ENCODE measurements around the gene FANCC.

DNA sequence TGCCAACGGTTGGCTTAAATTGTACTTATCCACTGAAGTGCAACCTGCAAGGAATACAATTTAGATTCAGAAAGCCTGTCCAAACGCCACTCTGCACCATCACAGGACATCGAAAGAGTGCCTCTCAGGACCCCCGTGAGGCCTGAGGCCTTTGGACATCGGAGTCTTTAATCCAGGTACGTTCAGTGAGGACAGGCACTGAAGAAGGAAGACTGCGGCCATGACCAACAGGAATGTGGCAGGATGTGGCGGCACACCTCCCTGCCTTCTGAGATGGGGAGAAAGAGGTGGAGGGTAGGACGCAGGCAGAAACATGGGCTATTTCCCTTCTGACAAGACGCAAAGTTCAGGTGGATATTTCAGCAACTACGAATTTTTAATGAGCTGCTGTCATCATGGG, 205.8 kb downstream of the FANCC start:
- TF ChIP-seq, protein P1, sequence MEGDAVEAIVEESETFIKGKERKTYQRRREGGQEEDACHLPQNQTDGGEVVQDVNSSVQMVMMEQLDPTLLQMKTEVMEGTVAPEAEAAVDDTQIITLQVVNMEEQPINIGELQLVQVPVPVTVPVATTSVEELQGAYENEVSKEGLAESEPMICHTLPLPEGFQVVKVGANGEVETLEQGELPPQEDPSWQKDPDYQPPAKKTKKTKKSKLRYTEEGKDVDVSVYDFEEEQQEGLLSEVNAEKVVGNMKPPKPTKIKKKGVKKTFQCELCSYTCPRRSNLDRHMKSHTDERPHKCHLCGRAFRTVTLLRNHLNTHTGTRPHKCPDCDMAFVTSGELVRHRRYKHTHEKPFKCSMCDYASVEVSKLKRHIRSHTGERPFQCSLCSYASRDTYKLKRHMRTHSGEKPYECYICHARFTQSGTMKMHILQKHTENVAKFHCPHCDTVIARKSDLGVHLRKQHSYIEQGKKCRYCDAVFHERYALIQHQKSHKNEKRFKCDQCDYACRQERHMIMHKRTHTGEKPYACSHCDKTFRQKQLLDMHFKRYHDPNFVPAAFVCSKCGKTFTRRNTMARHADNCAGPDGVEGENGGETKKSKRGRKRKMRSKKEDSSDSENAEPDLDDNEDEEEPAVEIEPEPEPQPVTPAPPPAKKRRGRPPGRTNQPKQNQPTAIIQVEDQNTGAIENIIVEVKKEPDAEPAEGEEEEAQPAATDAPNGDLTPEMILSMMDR (IDR thresholded peaks at IDR 0.05 in 8 of 11, conservative IDR thresholded peaks at IDR 0.05 in 3 of 11) = no peak
- no peak for TF ChIP-seq POLR2A (IDR thresholded peaks at IDR 0.05)
- TF ChIP-seq POLR2AphosphoS5 (IDR thresholded peaks at IDR 0.05) = no peak

Measured in spleen (tissue), 7 donors.